ENCODE measurements around the gene IL23A.
A peak's percentile ranks its signal among the peaks of the same experiment; 100 is the strongest.

IL23A gene

DNA sequence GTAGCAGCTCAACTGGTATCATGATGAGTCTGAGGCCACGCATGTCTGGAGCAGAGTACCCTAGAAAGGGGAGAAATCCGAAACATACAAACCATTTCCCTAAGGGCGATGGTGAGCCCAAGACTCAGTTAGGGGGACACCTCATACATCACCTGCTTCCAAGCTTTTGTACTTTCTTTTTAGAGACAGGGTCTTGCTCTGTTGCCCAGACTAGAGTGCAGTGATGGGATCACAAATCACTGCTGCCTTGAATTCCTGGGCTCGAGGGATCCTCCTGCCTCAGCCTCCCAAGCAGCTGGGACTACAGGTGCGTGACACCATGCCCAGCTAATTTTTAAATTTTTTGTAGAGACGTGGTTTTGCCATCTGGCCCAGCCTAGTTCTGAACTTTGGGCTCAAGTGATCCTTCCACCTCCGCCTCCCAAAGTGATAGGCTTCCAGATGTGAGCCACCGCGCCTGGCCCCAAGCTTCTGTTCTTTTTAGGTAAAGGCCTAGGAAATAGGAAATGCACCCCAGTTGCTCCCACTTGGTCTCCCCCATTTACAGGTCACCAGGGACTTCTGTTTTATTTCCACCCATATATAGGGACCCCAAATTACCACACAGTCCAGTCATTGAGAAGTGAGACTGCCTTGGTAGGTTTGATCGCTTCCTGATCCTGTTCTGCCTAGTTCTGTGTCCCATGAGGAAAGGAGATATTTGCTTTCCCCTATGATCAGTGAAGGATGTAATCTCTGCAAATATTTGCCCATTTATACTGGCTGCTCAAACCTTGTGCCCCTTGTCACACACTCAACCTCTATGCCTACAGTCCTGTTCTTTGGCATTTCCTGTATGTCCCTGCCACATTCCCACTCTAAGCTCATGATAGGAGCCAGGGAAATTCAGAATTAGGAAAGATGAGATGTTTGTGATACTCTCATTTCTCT is 23.7 kb downstream of the IL23A start, which contains the start of gene APOF:
APOF (minus strand) TSS at position 728 of the 930 bp plus-strand sequence; CDS start at position 616, 112 bp downstream.
- DNase-seq = no peak

DNA sequence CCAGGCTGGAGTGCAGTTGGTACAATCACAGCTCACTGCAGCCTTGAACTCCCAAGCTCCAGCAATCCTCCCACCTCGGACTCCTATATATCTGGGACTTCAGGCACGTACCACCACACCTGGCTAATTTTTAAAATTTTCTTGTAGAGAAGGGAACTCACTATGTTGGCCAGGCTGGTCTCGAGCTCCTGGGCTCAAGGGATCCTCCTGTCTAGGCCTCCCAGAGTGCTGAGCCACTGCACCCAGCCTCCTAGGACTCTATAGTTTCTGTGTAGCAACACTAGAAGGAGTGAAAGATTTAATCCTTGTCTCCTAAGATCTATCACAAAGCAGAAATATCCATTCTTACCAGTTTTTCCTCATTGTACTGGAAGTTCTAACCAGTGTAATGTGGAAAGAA is 28.3 kb downstream of the IL23A start:
- no peak for DNase-seq

GRCh38 chr12:56373515-56373914 is 34.8 kb downstream of the IL23A start:
- DNase-seq = no peak

DNA sequence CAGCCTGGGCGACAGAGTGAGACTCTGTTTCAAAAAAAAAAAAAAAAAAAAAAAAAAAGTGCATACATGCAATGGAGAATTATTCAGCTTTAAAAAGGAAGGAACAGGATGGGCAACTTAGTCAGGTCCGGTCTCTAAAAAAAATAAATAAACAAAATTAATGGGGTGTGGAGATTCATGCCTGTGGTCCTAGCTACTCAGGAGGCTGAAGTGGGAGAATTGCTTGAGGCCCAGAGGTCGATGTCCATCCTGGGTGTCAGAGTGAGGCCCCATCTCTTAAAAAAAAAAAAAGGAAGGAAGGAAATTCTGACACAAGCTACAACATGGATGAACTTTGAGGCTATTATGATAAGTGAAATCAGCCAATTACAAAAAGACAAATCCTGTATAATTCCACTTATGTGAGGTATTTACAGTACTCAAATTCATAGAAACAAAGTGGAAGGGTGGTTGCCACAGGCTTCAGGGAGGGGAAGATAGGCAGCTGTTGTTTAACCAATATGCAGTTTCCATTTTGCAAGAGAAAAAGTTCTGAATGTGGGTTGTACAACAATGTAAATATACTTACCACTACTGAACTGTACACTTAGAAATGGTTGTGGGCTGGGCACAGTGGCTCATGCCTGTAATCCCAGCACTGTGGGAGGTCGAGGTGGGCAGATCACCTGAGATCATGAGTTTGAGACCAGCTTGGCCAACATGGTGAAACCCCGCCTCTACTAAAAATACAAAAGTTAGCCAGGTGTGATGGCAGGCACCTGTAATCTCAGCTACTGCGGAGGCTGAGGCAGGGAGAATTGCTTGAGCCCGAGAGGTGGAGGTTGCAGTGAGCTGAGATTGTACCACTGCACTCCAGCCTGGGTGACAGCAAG is 36.3 kb downstream of the IL23A start:
- DNase-seq = no peak

DNA sequence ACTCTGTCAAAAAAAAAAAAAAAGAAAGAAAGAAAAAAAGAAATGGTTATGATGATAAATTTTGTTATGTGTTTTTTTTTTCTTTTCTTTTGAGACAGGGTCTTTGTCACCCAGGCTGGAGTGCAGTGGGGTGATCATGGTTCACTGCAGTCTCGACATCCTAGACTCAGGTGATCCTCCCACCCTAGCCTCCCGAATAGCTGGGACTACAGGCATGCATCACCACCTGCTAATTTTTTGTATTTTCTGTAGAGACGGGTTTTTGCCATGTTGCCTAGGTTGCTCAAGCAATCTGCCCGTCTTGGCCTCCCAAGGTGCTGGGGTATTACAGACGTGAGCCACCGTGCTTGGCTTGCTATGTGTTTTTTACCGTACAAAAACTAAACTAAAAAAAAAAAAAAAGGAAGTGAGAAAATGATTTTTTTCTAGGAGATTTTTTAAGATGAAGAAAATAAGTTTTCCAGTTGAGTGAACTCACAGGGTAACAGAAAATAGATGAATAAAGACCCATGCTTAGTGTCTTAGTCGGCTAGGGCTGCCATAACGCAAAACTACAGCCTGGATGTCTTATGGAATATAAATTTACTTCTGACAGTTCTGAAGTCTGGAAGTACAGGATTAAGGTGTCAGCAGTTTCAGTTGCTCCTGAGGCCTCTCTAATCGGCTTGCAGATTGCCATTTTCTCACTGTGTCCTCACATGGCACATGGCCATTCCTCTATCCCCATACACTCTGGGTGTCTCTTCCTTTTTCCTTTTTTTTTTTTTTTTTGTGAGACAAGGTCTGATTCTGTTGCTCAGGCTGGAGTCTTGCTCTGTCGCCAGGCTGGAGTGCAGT is 37.1 kb downstream of the IL23A start:
- no peak for DNase-seq

- peak; percentile 19 for DNase-seq
Observed at GRCh38 chr12:56377310-56377988, 38.8 kb downstream of the IL23A start.

DNA sequence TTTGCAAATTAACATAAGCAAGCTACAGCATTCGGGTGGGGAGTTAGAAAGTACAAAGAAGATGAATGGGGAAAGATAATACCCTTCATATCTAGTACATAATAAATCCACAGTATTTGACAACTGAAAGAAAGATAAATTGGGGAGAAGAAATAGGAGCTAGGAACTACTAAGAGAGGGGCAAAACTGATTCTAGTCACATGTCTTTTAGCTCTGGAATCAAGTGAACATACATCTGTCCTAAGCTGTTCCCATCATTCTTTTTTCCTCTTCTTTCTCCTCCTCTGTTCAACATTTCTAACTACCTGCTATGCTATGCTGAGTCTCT is 39.3 kb downstream of the IL23A start:
- DNase-seq = no peak

GRCh38 chr12:56382611-56383010 is 43.9 kb downstream of the IL23A start:
- DNase-seq = no peak

DNA sequence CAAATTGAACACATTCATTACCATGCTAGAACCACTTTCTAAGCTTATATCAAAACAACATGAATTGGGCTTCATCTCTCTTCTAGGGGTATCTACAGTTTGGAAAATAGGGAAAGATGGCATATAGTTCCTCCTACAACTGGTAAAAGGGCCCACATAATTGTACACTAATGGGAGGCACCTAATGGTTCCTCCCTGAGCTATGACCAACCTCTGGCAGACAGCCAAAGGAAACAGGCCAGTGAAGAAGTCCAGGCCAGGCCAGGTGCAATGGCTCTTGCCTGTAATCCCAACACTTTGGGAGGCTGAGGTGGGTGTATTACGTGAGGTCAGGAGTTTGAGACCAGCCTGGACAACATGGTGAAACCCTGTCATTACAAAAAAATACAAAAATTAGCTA is 47.2 kb downstream of the IL23A start:
- DNase-seq = no peak

DNA sequence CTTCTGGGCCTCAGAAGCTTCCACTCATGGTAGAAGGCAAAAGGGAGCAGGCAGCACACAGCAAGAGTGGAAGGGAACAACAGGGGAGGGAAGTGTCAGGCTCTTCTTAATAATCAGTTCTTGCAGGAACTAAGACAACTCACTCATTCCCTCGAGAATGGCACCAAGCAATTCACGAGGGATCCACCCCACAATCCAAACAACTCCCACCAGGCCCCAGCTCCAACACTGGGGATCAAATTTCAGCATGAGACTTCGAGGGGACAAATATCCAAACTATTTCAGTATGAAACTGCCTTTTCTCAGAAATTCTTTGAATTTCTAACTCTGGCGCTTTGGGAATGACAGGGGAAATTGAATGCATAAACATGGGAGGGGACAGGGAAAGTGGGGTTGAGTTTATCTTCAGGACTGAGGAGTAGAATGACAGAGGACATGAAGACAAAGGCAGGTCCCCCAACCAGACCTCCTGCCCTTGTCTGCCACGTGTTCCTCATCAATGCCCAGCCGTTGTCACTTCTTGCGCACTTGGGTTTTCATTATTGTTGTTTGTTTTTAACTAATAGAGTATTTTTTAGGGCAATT is 48.6 kb downstream of the IL23A start:
- DNase-seq = peak; percentile 37

DNA sequence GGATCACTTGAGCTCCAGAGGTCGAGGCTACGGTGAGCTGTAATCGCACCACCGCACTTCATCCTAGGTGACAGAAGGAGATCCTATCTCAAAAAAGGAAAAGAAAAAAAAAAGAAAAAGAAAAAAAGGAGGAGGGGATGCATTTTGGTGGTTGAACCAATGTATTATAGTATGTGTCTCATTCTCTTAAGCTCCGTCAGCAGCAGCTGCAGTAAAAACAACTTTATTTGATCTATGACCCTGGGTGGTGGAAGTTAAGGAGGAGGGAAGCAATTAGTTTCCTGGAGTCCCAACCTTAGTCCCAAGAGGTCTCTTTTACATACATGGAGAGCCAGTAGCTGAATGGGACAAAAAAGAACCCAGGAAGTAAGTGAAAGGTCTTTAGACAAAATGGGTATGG is 50.7 kb downstream of the IL23A start:
- no peak for DNase-seq
